Aorta (tissue), 5 donors: ENCODE data around the gene HDAC9. TPM values are rescaled to one million over a fixed set of nuclear protein-coding genes. Genes with fewer than 3 reads are reported as not detected.
A peak's percentile ranks its signal among the peaks of the same experiment; 100 is the strongest.

Source experiments
- ATAC-seq: fragments of 200-7000 bp; cut with Tn5 transposase; one replicate; pipeline ENCODE4 v1.9.1; 2022; ENCODE audit warnings: moderate library complexity; ENCODE audit not compliant: low FRiP score
- DNase-seq, 2 donors: peaks; one replicate each; pipeline ENCODE4 v3.0.0-alpha.2; 2020
- H3K27ac ChIP-seq, 2 donors: one replicate each; pipeline ENCODE4 v1.5.1; 2013; ENCODE audit warnings: low read length in 2 of 2, mild to moderate bottlenecking in 2 of 2, moderate library complexity in 2 of 2, control low read depth in 1 of 2, inconsistent platforms in 1 of 2, low read depth in 1 of 2
- H3K27me3 ChIP-seq, 2 donors: one replicate each; pipeline ENCODE4 v1.6.1; 2013; ENCODE audit warnings: control low read depth in 1 of 2, low read length in 1 of 2, mild to moderate bottlenecking in 1 of 2, moderate library complexity in 1 of 2; ENCODE audit not compliant: insufficient read depth in 2 of 2, control insufficient read depth in 1 of 2
- H3K36me3 ChIP-seq, 2 donors: one replicate each; pipeline ENCODE4 v1.6.1; 2013; ENCODE audit warnings: control low read depth in 1 of 2, low read length in 1 of 2, mild to moderate bottlenecking in 1 of 2; ENCODE audit not compliant: insufficient read depth in 2 of 2, control insufficient read depth in 1 of 2
- H3K4me1 ChIP-seq, 2 donors: one replicate each; pipeline ENCODE4 v1.6.1; 2013; ENCODE audit warnings: low read length in 2 of 2, control low read depth in 1 of 2, mild to moderate bottlenecking in 1 of 2, moderate library complexity in 1 of 2; ENCODE audit not compliant: insufficient read depth in 2 of 2, control insufficient read depth in 1 of 2
- H3K4me3 ChIP-seq, 2 donors: one replicate each; pipeline ENCODE4 v1.5.1; 2013; ENCODE audit warnings: low read length in 2 of 2, control low read depth in 1 of 2, mild to moderate bottlenecking in 1 of 2
- H3K9me3 ChIP-seq: one replicate; pipeline ENCODE4 v1.6.1; 2013; ENCODE audit warnings: mild to moderate bottlenecking, low read length; ENCODE audit not compliant: control insufficient read depth
- WGBS, 2 donors: extraction: QIAGEN DNeasy Blood & Tissue Kit; methylation state at CpG; one replicate each; pipeline ENCODE4 v1.1.7; 2013; 5-methylcytosine and 5-hydroxymethylcytosine counted together
- intact Hi-C, 2 donors: fragments of 100-400 bp; cut with DNase I; formaldehyde crosslinking; loops; one replicate each; pipeline versions ENCODE4 v1.14.2 to v1.15.0; 2022
- polyA plus RNA-seq, 2 donors: library from polyadenylated mRNA; stranded (reverse); fragments of 200-250 nt; gene quantifications; one replicate each; pipeline ENCODE4 v1.2.3, GENCODE V29; 2013
- total RNA-seq, 2 donors: library from RNA; stranded (reverse); fragmentation: NEBNext Ultra II Directional; extraction: Animal tissue kit (Norgen Biotek cat#: 25700); gene quantifications; one replicate each; pipeline ENCODE4 v1.2.1, GENCODE V29; 2021
- donor health status: healthy with polysubstance abuse.
- donor health status: Bipolar disorder and iron deficiency.
- donor health status: DM: no; HTN: no; CAD: no.
- donor health status: DM: no; HTN: no; CAD: no.
- donor health status: DM: yes; HTN: yes; CAD: no.

Gene HDAC9
- total and polyA plus RNA-seq, 4 donors = 9.1 to 122 (median 31.2) TPM

DNA sequence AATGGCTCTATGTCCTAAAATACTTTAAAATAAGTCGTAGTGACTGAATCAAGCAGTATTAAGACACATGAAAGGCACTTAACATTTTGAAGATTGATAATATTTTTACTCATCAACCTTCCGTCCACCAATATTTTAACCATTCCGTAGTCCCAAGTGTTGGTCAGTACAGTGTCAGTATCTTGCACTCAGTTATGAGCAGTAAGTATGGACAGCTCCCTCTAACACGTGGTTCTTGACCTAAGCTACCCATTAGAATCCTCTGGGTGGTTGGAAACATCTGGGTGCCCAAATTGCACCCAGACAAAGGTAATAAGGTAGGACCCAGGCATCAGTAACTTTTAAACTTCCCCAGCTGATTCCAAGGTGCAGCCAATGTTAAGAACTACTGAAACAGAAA is 260.2 kb downstream of the HDAC9 start:
- H3K36me3 ChIP-seq = no peaks in the 10 kb centered on the region
- intact Hi-C loops = no loop called here
- no peaks in the 10 kb centered on the region for H3K9me3 ChIP-seq
- WGBS, 2 donors = 90% methylated on average over 4 of the region's 4 CpGs
- H3K4me3 ChIP-seq = no peak overlapping the region
- no peaks in the 10 kb centered on the region for H3K27me3 ChIP-seq
- ATAC-seq = no peak
- H3K27ac ChIP-seq = no peak overlapping the region
- H3K4me1 ChIP-seq = peaks cover 2% of the 10 kb centered on the region in 2 donors
- DNase-seq = no peak

DNA sequence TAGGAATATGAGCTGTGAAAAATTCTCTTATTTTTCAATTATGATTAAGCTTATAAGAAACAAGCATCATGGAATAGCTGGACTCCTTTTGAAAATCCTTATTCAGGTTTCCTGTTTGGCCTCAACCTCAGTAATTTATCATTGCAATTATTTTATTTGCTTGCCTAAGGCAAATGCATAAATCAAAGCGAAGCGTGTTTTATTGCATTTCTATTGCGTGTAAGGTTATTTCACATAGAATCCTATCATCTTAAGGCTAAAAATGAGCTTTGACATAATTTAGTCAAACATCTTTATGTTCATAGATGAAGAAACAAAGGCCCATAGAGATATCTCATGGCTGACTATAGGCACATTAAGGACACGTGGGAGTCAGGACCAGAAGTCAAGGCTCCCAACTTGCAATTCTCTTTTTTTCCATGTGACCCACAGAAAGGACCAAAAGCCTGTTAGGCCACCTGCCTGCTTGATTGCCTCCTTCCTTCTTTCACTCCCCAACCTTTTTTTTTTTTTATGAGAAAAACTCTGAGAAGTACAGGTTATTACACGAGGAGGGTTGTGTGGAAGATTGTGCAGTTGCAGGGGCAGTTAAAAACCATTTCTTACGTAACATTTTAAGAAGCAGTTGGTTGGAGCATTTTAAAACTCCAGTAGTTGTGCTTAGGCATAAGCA is 261.0 kb downstream of the HDAC9 start:
- intact Hi-C loops = no loop called here
- Histone ChIP-seq H3K4me1 (peaks cover 2% of the 10 kb centered on the region in 2 donors), H3K27me3 (no peaks in the 10 kb centered on the region), H3K4me3 (no peak overlapping the region), H3K27ac (no peak overlapping the region), H3K9me3 (no peaks in the 10 kb centered on the region), H3K36me3 (no peaks in the 10 kb centered on the region)
- no peak for DNase-seq
- WGBS, 2 donors = 96 to 97% methylated on average over 6 of the region's 6 CpGs
- ATAC-seq = no peak

DNA sequence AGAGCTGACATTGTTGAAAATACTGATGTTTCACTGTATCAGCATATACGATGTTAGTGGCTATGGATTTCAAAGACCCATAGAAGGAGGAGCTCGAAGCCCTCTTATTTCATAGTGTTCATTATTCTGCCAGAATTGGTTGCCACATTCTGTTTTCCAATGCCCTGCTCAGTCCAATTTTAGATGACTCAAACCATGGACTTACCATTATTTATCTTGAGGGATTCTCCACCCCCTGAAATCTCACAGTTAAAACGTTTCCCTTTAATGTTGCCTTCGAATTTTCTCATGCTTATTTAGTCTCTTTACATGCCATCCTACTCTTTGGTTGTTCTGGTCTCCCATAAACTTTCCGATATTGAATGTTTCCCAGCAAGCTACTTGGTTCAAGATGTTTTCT is 264.5 kb downstream of the HDAC9 start:
- ATAC-seq = no peak
- intact Hi-C loops = no loop called here
- Histone ChIP-seq H3K27me3 (no peaks in the 10 kb centered on the region), H3K36me3 (no peaks in the 10 kb centered on the region), H3K4me3 (no peak overlapping the region), H3K4me1 (peaks cover 0 to 2% of the 10 kb centered on the region in 2 donors), H3K27ac (no peak overlapping the region), H3K9me3 (no peaks in the 10 kb centered on the region)
- no peak for DNase-seq
- WGBS, 2 donors = 87% methylated on average over 5 of the region's 5 CpGs

DNA sequence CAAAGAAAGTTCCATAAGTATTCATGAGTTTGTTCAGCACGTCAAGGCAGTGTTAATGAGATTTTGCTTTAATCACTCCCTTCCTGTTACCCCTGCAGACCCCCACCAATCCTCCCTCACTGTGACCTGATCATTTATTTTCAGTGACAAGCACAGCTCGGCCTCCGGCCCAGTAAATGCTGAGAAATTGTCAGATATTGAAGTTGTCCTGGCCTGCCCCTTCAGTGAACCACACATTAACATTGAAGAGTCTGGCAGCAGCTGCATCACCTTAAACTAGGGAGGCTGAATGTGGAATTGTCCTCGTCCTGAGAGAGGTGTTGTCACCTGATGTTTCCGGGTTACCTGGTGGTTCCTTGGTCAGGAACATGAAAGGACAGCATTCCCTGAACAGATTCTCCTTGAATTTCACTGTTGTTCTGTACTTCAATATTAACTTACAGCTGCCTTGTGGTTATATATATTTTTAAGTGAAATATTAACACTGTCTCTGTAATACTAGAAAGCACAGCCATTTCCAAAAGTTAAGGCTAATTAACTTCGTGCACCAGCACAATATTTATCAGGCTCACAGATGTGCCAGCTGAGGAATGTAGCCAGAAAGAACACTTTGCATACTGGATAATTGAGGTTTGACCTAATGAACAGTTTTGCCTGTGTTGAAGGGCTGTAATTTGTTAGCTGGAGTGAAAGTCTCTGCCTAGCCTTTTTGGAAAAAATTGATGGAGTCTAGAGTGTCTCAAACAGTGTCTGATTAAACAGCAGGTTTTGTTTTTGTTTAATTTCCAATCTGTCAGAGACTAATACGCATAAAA is 265.3 kb downstream of the HDAC9 start:
- 88% methylated on average over 7 of the region's 7 CpGs for WGBS, 2 donors

DNA sequence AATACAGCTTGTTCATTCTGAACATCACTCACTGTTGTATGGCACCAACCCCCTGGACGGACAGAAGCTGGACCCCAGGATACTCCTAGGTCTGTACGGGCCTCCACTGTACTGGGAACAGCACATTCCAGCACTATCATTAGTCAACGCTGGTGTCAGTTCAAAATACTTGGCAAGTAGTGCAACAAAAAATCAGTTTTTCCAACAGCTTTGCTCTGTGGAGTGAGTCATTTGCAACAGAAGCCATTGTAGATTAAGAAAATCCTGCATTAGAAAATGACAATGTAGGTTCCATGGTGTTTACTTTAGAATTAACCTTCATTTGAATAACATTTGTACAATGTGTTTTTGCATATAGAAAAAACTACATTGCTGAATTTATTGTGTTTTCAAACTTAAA is 266.6 kb downstream of the HDAC9 start:
- H3K4me3 ChIP-seq = no peak overlapping the region
- ATAC-seq (peak; percentile 44), DNase-seq (no peak)
- intact Hi-C loops = no loop called here
- no peak overlapping the region for H3K27ac ChIP-seq
- peaks cover 0 to 2% of the 10 kb centered on the region in 2 donors for H3K4me1 ChIP-seq
- H3K36me3 ChIP-seq = no peaks in the 10 kb centered on the region
- no peaks in the 10 kb centered on the region for H3K27me3 ChIP-seq
- no peaks in the 10 kb centered on the region for H3K9me3 ChIP-seq
- WGBS, 2 donors = 7 to 8% methylated on average over 3 of the region's 3 CpGs

More for the DNA sequence above, 265.3 kb downstream of the HDAC9 start:
- DNase-seq = no peak
- intact Hi-C loops = no loop called here
- Histone ChIP-seq H3K27me3 (no peaks in the 10 kb centered on the region), H3K4me3 (no peak overlapping the region), H3K27ac (no peak overlapping the region), H3K36me3 (no peaks in the 10 kb centered on the region), H3K9me3 (no peaks in the 10 kb centered on the region), H3K4me1 (peaks cover 0 to 2% of the 10 kb centered on the region in 2 donors)
- ATAC-seq = no peak

DNA sequence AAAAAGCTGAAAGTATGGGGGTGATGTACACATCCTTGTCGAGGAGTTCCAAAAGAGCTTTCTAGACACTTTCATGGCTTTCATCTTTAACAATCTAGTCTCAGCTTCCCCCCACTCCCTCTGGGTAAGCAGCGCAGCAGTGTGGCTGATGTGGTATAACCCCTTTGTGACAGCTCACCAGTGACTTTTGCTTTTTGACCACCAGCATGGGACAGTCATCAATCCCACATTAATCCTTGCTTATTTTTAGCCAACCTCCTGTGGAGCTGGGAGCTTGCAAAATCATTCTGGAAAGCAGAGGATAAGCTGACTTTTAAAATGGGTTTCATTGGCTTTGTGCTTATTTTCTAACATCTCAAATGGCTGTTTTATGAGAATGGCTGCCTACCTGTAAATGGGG is 272.7 kb downstream of the HDAC9 start:
- ATAC-seq = no peak
- no peaks in the 10 kb centered on the region for H3K27me3 ChIP-seq

DNA sequence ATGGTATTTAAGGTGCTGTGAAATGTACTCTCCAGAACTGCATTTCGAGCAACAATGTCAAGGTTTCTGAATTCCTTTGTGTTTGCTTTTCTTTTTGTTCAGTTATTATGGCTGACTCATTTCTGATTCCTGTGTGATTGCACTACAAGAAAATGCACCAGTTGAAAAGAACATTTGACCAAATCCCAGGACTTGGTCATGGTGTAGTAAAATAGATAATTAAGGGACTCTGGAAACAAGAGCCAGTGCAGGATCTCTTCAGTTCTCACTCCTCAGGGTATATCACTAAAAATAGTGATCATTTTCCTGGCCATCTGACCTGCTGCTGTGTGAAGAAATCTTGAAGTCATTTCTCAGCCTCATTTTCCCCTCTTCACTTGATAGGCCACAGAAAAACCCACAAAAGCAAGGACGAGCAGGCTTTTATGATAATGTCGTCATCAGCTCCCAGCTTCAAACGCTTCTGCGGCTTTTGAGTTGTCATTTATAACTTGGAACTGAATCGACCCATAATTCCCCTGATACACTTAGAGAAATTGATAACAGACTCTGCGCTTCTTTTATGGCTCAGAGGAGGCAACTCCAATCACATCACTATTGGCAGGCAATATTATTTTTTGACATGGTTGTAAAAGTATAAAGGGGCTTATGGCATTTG is 274.7 kb downstream of the HDAC9 start:
- DNase-seq = no peak
- WGBS, 2 donors = 57 to 72% methylated on average over 7 of the region's 7 CpGs
- no peaks in the 10 kb centered on the region for H3K27me3 ChIP-seq
- H3K9me3 ChIP-seq = no peaks in the 10 kb centered on the region
- intact Hi-C loops = no loop called here
- H3K4me1 ChIP-seq = no peaks in the 10 kb centered on the region
- no peaks in the 10 kb centered on the region for H3K36me3 ChIP-seq
- H3K27ac ChIP-seq = no peak overlapping the region
- no peak for ATAC-seq
- H3K4me3 ChIP-seq = no peak overlapping the region

More for the DNA sequence above, 272.7 kb downstream of the HDAC9 start:
- Histone ChIP-seq H3K4me3 (no peak overlapping the region), H3K9me3 (no peaks in the 10 kb centered on the region), H3K27ac (no peak overlapping the region), H3K4me1 (no peaks in the 10 kb centered on the region), H3K36me3 (no peaks in the 10 kb centered on the region)
- intact Hi-C loops = no loop called here
- DNase-seq = no peak
- 82 to 90% methylated on average over 2 of the region's 2 CpGs for WGBS, 2 donors

DNA sequence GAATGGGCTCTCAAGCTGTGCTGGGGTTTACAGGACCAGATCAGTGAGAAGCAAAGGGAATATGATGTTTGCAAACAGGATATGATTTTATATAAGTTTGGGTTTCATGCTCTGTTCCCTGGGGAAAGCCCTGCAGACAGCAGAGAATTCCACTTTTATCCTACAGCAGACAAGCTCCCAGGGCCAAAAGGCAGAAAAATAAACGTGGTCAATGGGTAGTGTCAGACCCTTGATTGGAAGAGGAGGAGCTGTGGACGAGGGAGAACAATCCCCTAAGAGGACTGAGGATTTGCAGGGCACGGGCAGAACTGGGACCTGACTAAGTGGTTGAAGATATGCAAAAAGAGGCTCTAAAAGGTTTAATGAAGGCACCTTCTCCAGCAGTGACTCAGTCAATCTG is 275.3 kb downstream of the HDAC9 start:
- Histone ChIP-seq H3K4me3 (no peak overlapping the region), H3K4me1 (no peaks in the 10 kb centered on the region), H3K27me3 (no peaks in the 10 kb centered on the region), H3K27ac (no peak overlapping the region), H3K9me3 (no peaks in the 10 kb centered on the region), H3K36me3 (no peaks in the 10 kb centered on the region)
- intact Hi-C loops = no loop called here
- WGBS, 2 donors = 67 to 71% methylated on average over 3 of the region's 3 CpGs
- DNase-seq (no peak), ATAC-seq (no peak)
